ENCODE measurements around the gene SMAD7. TPM values are rescaled to one million over a fixed set of nuclear protein-coding genes. Genes with fewer than 3 reads are reported as not detected.

SMAD7 gene
- total RNA-seq, 2 experiments from 2014 or later: 2.9 to 15.1 TPM

DNA sequence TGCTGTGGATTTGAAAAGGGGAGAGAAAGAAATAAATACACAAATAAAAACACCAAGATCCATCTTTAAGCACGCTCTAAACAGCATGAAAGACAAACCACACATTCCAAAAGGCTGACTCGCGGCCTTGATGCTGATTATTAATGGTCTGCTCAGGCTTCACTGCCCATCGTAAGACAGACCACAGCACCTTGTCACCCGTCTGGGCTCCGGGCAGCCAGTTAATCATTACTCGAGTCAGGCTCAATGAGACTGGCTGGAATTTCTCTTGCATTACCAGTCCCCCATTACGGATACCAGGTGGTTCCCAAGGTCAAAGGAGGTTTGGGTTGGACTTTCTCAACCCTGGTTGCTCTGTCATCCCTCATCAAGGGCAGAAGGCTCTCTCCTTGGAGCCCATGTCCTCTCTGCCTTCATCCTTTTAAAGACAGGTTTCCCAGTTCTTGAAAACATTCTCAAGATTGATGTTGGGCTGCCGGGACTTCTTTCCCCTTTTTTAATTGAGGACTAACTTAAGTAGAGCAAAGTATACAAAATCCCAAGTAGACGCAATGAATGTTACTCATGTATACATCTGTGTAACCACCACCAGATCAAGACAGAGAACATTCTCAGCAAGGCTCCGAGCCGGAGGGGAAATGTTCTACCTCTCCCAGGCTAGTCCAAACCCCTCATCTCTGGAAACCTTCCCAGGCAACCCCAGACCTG lies 8.1 kb downstream of the SMAD7 start:
- H4K20me1 ChIP-seq (ENCODE audit: insufficient read depth, low read length): peaks cover 16% of the 10 kb centered on the region
- POLR2A ChIA-PET: no interaction called here
- H3K9me3 ChIP-seq (ENCODE audit: low read length): no peaks in the 10 kb centered on the region
- CTCF ChIA-PET (ENCODE audit: unreplicated experiment): no interaction called here
- DNase-seq (ENCODE audit: low spot score): no peak
- peaks cover 63% of the 10 kb centered on the region for H3K36me3 ChIP-seq (ENCODE audit: insufficient read depth, low read length)
- H3K4me2 ChIP-seq (ENCODE audit: low read length): no peak overlapping the region
- H3K4me3 ChIP-seq (ENCODE audit: low read depth, low read length, poor library complexity, severe bottlenecking): no peak overlapping the region
- H3K9me2 ChIP-seq (ENCODE audit: insufficient read depth, low read length): no peaks in the 10 kb centered on the region
- no peak for TF ChIP-seq EZH2phosphoT487 (IDR thresholded peaks at IDR 0.05; ENCODE audit: borderline replicate concordance, low read depth, low read length)
- TF ChIP-seq CTCF (conservative IDR thresholded peaks at IDR 0.05; ENCODE audit: low read length): no peak
- H3K79me2 ChIP-seq (ENCODE audit: insufficient read depth, low read depth, low read length): peaks cover 58% of the 10 kb centered on the region
- H3K27ac ChIP-seq (ENCODE audit: low read depth, low read length, poor library complexity, severe bottlenecking): no peak overlapping the region
- H2AFZ ChIP-seq (ENCODE audit: low read length): no peak overlapping the region
- peaks cover 33% of the 10 kb centered on the region for H3K4me1 ChIP-seq (ENCODE audit: insufficient read depth, low read length, poor library complexity, severe bottlenecking)
- no TSS peak for BruUV-seq (replicated peaks)
- intact Hi-C loops (cut with micrococcal nuclease; ENCODE audit: unreplicated experiment): no loop called here

DNA sequence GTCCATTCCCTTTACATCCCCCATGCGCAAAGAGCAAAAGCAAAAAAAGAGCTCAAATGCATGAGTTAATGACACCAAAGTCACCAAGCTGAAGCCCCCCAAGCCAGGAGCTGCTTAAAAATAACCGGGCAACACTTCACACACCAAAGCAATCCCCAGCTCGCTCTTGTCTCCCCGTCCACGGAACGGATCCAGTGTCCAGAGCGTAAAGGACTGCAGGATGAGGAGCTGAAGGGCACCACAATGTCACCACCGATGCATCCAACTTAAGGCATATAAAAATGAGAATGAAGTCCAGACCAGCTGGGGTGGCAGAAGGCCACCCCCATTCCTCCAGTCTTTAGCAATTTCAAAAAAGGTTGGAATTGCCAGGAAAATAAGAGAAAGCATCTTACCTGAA lies 8.7 kb downstream of the SMAD7 start:
- Histone ChIP-seq H2AFZ (ENCODE audit: low read length) (no peak overlapping the region), H3K9me3 (ENCODE audit: low read length) (no peaks in the 10 kb centered on the region), H4K20me1 (ENCODE audit: insufficient read depth, low read length) (peaks cover 11% of the 10 kb centered on the region), H3K27ac (ENCODE audit: low read depth, low read length, poor library complexity, severe bottlenecking) (no peak overlapping the region), H3K4me3 (ENCODE audit: low read depth, low read length, poor library complexity, severe bottlenecking) (no peak overlapping the region), H3K79me2 (ENCODE audit: insufficient read depth, low read depth, low read length) (peaks cover 52% of the 10 kb centered on the region), H3K4me2 (ENCODE audit: low read length) (no peak overlapping the region), H3K4me1 (ENCODE audit: insufficient read depth, low read length, poor library complexity, severe bottlenecking) (peaks cover 33% of the 10 kb centered on the region), H3K9me2 (ENCODE audit: insufficient read depth, low read length) (no peaks in the 10 kb centered on the region), H3K36me3 (ENCODE audit: insufficient read depth, low read length) (peaks cover 57% of the 10 kb centered on the region)
- no peak for DNase-seq (ENCODE audit: low spot score)
- ChIA-PET CTCF (ENCODE audit: unreplicated experiment) (no interaction called here), POLR2A (no interaction called here)
- intact Hi-C loops (cut with micrococcal nuclease; ENCODE audit: unreplicated experiment): no loop called here
- no TSS peak for BruUV-seq (replicated peaks)
- TF ChIP-seq CTCF (conservative IDR thresholded peaks at IDR 0.05; ENCODE audit: low read length): no peak
- no peak for TF ChIP-seq EZH2phosphoT487 (IDR thresholded peaks at IDR 0.05; ENCODE audit: borderline replicate concordance, low read depth, low read length)

- Histone ChIP-seq H2AFZ (ENCODE audit: low read length) (no peak overlapping the region), H3K36me3 (ENCODE audit: insufficient read depth, low read length) (peaks cover 52% of the 10 kb centered on the region), H3K27ac (ENCODE audit: low read depth, low read length, poor library complexity, severe bottlenecking) (no peak overlapping the region), H3K9me3 (ENCODE audit: low read length) (no peaks in the 10 kb centered on the region), H3K4me1 (ENCODE audit: insufficient read depth, low read length, poor library complexity, severe bottlenecking) (peaks cover 29% of the 10 kb centered on the region), H4K20me1 (ENCODE audit: insufficient read depth, low read length) (peaks cover 10% of the 10 kb centered on the region), H3K4me3 (ENCODE audit: low read depth, low read length, poor library complexity, severe bottlenecking) (no peak overlapping the region), H3K4me2 (ENCODE audit: low read length) (no peak overlapping the region), H3K79me2 (ENCODE audit: insufficient read depth, low read depth, low read length) (peaks cover 48% of the 10 kb centered on the region), H3K9me2 (ENCODE audit: insufficient read depth, low read length) (no peaks in the 10 kb centered on the region)
- no peak for DNase-seq (ENCODE audit: low spot score)
- ChIA-PET POLR2A (no interaction called here), CTCF (ENCODE audit: unreplicated experiment) (no interaction called here)
- TF ChIP-seq EZH2phosphoT487 (IDR thresholded peaks at IDR 0.05; ENCODE audit: borderline replicate concordance, low read depth, low read length): no peak
- TF ChIP-seq CTCF (conservative IDR thresholded peaks at IDR 0.05; ENCODE audit: low read length): no peak
- intact Hi-C loops (cut with micrococcal nuclease; ENCODE audit: unreplicated experiment): no loop called here
- BruUV-seq (replicated peaks): no TSS peak
These were observed 9.1 kb downstream of the SMAD7 start for GRCh38 chr18:48941672-48942071.

All from OCI-LY7 (cell line).